ENCODE data around the gene GMPPA.

Gene GMPPA

DNA sequence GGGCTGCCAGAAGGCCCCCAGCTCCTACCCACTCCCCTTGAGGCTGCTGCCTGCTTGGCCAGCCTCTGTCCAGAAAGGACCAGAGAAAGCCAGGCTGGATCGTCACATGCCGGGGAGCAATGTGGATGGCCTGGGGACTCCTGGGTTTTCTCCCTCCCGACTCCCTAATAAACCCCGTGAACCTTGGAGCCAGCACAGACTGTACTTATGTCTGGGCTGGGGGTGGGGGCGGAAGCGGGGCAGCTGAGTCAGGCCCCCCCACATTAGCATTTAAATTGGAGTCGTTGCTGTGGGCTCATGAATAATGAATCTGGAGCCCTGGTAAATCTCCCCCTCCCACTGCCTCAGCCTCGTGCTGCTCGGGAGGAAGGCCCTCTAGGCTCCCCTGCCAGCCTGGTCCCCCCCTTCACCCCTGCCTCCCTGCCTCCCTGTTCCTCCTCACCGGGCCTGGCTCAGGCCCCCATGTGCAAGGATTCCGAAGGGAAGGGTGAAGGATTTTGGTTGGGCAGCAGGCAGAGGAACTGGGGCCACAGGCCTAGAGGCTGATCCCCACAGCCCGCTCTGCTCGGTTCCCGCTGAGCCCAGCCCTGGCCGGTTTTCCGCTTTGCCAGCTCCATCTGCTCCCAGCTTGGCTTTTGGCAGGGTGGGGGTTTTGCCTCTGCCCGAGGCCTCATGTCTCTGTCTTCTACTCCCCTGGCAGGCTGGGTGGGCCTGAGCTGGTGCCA lies 8.3 kb downstream of the GMPPA start:
- no peak for DNase-seq

DNA sequence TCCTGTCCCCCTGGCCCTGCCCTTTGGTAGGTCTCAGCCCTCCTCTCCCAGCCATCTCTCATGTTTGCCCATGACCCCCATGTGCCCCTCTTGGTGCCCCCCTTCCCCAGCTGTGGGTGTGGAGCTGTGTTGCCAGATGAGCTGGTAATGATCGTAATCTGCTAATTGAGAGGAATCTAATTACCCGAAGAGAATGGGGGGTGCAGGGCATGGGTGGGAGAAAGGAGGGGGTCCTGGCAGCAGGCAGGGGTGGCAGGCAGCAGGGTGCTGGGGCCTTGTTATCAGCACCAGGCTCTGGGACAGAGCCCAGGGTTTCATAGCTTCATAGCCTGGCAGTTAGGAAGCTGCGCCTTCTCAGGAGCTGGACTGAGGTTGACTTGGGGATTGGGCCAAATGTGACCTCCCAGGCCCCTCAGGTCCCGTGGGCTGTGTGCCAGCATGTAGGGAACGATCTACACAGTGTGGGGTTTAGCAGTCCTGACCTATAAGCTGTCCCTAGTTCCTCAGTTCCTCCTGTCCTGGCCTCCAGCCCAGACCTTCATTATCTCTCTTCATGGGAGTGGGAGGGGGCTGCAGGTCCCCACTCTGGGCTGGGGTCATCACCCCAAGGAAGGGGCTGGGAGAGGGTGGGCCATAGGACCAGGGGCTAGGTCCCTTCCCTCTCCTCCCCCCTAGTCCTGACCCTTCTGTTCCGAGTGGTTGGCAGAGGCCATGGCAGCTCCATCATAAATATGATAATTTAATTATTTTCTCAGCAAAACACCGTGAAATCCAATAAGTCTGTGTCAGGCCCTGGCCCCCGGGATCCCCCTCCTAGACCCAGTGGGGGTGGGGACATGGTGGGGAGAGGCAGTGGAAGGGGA lies 9.1 kb downstream of the GMPPA start:
- no peak for DNase-seq

DNA sequence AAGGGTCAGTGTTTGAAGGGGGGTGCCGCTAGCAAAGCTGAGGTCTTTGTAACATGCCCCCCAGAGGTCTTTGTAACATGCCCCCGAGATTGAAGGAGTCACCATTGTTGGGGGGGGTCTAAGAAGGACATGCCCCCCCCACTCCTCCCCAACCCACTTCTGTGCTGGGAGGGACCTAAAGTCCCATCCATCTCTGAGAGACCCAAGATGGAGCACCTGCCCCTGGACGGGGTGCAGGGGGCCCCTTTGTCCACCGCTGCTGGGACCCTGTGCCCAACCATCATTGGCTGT lies 9.7 kb downstream of the GMPPA start:
- no peak for DNase-seq

DNA sequence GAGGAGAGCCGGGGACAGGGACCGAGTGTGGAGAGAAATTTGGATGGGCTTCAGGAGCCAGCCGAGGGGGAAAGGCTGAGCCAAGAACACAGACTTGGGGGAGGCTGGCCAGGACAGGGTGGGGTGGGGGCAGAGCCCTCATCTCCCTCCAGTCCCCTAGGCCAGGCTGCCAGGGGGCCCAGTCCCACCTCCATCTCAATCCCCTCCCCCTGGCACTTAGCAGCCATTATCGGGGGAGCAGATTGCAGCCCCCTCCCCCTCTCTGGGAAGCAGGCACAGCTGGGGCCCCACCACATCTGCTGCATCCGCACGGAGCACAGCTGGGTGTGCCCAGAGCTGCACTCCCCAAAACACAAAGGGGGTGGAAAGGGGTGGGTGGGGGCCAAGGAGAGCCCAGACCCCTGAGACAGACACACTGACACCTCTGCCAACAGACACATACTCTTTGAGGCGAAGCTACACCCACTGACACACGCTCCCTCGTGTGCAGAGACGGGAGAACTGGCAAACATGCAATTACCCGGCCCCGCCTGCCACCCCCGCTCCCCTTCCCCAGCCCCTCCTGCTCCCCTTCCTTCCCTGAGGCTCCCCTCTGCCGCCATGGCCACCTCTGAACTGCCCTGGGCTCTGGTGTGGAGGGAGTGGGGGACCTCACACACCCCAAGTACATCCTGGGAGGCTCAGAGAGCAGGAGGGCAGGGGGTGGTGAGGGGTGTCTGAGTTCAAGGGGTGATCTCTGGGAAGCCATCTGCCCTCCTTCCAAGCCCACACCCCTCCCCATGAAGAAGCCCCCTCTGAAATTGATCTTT lies 10.5 kb downstream of the GMPPA start:
- DNase-seq: peak; percentile 75

DNA sequence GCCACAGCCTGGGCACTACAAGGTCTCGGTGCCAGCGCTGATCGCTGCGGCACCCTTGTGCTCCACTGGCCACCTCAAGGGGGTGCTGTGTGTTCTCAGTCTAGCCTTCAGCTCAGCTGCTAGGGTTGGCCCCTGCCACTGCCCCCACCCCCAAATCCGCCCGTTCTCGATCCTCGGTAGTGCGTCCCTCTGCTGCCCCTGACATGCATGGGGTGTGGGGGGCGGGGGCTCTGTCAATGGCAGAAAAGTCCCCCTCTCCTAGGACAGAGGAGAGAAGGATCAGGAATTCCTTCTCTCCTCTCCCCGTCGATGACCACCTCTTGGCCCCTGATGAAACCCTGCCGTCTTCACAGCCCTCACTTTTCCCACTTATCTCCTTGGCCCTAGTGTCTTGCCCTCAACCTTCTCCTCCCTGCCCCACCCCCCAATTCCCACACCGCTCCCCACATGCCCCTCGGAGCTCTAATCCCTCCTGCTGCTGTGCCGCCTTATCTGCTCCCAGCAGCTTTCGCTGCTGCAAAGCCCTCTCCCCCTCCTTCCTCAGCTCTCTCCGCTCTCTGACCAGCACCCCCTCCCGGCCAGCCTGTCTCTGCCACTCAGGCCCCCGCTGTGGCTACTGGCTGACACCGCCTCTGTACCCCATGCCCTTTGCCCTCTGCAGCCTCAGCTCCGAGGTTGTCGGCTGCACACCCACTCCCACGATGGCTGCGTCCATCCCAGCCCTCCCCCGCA lies 11.3 kb downstream of the GMPPA start:
- peak; percentile 76 for DNase-seq

DNA sequence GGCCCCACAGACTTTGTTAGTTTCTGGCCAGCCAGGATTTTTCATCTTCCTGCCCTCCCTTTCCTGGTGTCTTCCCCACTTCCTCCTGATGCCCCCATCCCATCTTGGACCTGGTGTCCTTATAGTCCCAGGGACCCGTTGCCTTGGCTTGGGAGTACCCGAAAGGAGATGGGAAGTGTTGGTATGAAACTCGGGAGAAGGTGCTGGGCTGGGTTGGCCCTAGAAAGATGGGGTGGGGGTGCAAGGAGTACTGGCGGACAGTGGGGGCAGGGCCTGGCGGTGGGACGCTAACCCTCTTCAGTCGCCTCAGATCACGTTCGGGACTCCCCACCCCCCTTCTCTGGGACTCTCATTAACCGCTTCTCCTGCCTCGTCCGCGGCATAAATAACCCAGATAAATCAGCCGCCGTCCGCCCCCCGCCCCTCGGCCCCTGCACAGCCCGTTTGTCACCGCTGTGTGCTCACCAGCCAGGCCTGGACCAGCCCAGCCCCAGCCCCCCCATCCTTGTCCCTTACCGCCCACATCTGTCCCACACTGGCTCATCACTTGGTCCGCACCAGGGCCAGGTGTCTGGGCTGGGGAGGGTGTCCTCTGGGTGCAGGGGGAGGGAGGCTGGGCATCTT lies 11.9 kb downstream of the GMPPA start:
- DNase-seq: no peak

DNA sequence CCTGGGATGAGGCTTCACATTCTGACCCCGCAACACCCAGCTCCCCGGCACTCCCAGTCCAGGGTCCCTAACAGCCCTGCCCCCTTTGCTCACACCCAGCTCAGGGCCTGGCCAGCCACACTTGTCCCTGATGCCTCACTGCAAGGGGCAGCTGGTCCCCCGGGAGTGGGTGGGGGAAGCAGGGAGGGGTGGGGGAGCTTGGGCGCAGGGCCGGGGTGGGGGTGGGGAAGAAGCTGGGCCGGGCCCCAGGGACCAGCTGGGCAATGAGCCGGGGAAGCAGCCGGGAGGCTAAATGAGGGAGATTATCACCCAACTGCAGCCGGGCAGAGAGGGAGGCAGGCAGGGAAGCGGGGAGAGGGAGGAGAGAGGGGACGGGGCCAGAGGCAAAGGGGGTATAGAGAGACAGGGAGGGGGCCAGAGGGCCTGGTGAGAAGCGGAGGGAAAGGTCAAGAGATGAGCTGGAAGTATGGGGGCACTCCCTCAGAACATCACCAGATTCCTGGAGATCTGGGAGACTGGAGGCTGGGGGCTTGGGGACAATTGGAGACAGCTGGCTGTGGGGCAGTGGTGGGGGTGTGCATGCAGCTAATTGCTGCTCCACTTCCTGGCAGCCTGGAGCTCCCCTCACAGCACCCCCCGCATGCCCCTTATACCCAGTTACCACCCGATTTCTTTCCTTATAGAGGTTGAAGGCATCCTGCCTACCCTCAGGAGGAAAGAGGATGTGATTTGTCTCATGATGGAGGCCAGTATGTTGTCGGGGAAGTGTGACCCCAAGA lies 13.0 kb downstream of the GMPPA start:
- no peak for DNase-seq

DNA sequence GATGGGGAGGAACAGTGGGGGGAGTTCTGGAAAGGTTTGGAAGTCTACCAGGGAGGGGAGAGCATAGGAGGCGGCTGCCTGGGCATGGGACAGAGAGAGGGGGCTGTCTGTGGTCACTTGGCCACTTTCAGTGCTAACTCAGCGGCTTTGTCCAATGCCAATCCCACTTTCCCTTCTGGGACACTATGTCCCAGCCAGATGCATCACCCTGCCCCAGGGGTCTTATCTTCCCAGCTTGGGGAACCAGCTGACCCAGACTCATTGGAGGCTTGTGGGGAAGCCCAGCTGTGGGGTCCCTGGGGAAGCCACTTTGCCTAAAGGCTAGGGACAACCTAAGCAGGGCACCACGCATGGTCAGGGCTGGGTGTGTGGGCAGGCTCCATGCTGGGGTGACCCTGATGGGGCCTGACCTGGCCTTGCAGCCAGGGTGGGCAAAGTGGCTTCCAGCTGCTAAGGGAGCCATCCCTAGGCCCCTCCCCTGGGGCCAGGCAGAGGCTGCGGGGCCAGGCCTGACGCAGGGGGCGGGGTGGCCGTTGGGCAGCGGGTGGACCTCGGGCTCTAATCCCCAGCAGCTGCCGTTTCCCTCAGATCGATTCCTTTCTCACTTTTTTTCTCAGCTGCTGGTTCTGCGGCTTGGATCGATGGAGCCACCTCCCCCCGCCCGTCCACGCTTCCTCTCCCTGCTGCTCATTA lies 14.0 kb downstream of the GMPPA start:
- DNase-seq: no peak

DNA sequence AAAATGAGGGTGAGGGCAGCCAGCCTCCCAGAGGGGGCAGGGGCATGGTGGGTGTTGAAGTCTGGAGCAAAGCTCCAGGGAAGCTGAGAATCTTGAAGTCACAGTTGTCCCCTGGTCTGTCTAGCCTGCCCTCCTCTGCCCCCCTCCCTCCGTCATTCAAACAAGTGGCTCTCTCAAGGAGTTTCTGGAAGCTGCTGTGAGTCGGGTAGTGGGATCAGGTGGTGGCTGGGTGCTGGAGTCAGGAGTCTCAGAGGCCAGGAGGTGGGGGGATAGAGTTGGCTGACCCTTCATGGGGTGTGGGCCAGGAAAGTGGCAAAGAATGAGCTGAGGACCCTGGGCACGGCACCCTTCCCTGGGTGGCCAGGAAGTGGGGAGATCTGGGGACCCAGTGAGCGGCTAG lies 15.1 kb downstream of the GMPPA start:
- DNase-seq: no peak

DNA sequence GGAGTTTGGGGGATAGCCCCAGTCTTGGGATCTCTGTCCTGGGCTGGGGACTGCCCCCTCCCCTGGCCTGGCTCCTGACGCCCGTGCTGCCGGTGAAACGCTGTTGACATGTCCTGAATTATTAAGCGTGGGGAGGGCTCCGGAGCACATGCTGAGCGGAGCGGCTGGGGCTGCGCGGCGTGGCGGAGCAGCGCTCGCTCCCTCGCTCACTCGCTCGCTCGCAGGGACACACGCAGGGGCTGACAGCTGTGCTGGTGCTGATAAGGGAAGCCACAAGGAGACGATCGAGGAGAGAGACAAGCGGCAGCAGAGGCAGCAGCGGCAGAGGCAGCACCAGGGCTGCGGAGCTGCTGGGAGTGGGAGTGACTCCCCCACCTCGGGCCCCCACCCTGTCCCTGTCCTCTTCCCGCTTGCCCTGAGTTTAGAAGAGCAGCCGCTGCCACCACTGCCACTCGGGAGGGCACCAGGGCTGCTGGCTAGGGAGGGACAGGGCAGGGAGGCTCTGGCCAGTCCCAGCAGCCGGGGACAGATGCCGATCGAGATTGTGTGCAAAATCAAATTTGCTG lies 15.6 kb downstream of the GMPPA start, which contains the start of gene ASIC4:
TSS of gene ASIC4 (plus strand) at position 287 of the 566 bp plus-strand sequence. CDS start at position 530, 243 bp downstream.
- no peak for DNase-seq

DNA sequence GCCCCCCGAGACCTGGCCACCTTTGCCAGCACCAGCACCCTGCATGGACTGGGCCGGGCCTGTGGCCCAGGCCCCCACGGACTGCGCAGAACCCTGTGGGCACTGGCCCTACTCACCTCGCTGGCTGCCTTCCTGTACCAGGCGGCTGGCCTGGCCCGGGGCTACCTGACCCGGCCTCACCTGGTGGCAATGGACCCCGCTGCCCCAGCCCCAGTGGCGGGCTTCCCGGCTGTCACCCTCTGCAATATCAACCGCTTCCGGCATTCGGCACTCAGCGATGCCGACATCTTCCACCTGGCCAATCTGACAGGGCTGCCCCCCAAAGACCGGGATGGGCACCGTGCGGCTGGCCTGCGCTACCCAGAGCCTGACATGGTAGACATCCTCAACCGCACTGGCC lies 16.1 kb downstream of the GMPPA start:
- no peak for DNase-seq

DNA sequence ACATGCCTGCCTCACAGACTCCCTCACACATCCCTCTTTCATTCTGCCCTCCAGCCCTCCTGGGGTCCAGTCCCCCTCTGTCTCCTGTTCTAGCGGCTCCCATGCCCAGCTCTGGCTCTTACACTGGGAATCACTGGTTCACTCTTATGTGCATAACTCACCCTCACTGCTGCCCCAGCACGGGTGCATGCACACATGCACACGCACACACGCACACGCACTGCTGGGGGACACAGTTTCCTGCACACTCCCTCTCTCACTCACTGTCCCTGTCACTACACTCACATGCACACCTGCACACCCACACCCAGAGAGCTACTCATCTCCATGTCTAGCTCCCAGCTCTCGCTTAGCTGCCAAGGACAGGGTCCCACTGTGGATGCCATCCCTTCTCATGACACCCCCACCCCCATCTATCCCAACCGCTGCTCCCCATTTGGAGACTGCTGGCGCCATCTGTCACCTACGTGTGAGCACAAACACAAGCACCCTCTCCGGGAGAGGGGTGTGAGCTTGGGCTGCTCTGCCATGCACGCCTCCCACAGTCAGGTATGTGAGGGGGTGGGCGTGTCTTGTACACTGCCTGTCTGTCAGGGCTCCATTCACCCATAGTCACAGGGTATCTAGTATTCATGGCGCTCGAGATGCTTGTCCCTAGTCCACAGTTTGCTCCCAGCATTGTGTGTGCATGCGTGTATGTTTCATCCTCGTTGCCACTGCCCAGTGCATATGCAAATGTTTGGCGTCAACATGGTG lies 17.4 kb downstream of the GMPPA start:
- no peak for DNase-seq

DNA sequence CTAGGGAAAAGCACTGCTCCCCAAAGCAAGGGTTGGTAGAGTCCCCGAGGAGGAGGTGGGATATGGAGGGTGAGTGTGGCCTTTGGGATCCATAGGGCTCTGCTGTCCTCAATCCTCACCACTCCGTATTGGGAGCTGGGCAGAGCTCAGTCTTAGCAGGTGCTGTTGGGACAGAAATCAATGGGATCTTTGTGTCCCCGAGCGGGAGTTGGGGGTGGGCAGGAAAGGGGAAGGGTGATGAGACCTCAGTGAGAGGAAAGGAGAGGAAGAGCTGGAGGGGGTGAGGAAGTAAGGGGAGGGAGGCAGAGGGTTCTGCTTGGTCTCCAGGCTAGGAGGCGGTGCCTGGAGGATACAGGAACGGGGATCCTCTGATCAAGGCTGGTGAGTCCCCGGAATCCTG lies 18.2 kb downstream of the GMPPA start:
- no peak for DNase-seq

DNA sequence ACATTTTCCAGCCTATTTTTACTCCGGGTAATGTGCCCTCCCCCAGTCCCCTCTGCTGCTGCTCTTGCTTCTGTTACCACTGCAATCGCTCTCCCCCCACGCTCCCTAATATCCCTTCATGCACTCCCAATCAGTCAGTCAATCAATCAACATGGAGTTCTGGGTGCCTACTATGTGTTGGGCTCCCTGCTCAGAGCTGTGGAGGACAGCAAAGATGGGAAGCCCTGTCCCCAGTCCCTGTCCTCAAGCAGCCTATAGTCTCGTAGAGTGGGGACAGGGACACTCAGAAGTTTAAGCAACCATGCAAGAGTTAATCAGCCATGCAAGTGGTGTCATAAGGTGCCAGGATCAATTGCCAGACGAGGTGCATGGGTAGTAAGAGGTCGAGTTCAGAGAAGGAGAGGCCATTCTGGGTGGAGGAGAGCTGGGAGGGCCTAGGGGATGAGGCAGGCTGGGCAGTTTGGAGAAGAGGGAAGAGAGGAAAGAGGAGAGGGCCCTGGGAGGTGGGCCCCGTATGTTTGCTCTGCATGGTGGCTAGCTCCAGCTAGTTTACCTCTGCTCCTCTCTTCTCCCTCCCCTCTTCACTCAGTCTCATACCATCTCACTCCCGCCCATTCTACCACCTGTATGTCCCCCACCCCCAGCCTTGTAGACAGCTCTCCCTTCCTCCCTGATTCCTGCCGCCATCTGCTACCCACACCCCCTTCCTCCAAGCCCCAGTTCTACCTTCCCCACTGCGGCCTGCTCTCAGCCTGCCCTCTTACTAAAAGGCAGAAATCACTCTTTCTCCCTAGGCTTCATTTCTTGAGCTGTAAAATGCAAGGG lies 19.5 kb downstream of the GMPPA start:
- DNase-seq: no peak

DNA sequence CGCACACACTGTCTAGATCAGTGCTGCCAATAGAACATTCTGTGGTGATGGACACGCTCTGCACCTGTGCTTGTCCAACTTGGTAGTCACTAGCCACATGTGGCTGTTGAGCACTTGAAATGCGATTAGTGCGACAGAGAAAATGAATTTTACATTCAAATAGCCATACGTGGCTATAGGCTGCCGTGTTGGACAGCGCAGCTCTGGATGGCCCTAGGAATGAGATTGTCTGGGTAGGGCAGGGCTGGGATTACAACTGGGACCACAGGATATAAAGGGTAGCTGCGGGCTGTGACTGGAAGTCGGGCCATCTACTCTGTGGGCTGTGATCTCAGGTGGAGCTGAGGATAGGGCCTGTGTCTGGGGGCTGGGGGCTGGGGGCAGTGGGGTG lies 20.8 kb downstream of the GMPPA start:
- DNase-seq: no peak

DNA sequence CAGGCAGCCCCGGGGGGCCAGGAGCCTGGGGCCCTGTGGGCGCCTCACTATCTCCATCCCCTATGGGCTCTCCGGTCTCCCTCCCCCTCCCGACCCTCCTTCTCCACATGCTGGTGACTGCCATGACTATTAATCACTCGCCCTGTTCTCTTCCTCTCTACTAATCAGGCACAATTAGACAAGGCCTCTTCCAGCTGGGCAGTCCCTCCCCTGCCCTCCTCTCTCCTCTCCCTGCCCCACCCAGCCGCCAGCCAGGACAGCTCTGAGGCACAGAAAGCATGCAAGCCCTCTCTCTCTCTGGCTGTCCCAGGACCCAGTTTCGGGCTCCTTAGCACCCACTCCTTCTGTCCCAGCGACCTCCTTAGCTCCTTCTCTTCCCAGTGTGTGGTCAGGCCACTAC lies 21.4 kb downstream of the GMPPA start:
- no peak for DNase-seq

DNA sequence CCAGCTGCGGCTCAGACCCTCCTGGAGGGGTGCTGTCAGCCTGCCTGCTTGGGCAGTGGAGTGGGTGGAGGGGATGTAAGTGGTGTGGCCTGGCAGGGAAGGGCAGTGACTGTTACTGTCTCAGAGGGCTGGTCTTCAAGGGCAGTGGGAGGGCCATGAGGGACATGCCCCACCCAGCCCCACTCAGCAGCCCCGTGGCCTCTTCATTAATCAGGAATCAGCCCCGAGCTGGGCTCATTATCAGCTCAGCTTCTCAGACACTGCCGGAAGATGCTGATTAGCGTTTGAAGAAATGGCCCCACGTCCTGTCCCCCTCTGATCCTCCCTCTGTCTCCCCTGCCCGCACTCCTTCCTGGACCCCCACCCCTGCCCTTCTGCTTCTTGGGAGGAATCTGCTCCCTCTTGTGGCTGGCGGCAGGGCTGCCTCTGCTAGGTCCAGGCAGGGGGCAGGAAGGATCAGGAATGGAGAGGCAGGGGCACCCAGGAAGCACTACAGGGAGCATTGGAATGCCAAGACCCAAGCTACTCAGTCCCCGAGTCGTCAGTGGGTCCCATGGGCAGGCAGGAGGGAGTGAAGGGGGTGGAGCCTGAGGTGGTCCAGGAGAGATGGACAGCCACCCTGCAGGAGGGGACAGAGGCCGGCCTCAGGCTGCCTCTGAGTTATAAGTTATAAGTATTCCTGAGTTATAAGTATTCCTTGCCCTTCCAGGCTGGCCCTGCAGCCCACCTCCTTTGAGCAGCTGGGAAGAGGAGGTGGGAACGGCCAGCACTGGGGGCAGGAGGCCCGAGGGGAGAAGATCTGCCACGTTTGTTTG lies 22.6 kb downstream of the GMPPA start:
- no peak for DNase-seq
